ENCODE results near the gene HIVEP2. TPM values are rescaled to one million over a fixed set of nuclear protein-coding genes. Genes with fewer than 3 reads are reported as not detected.

Gene HIVEP2
- total and polyA plus RNA-seq, 2 of the 4 experiments (the other 2 are of a cell fraction) = 4.3 to 11.3 TPM

GRCh38 chr6:142827369-142827768, 117.6 kb downstream of the HIVEP2 start:
- ChIA-PET POLR2A (ENCODE audit: unreplicated experiment) (no interaction called here), CTCF (interaction anchor here (0.5 kb wide), 1 partner anchor 1576 kb away, joined by 3 read pairs; no protein-coding TSS in a partner anchor)
- no peaks in the 10 kb centered on the region for H4K20me1 ChIP-seq (ENCODE audit: insufficient read depth, low read length)
- H3K4me2 ChIP-seq (ENCODE audit: low read depth, low read length) = no peak overlapping the region
- H3K4me3 ChIP-seq (ENCODE audit: insufficient read depth, low read depth, low read length) = no peak overlapping the region
- no peak overlapping the region for H3K14ac ChIP-seq (replicated peaks; ENCODE audit: low read depth, low read length)
- H3K23ac ChIP-seq (ENCODE audit: low read depth, low read length) = no peak overlapping the region
- H4K5ac ChIP-seq (ENCODE audit: low read depth, low read length) = no peak overlapping the region
- DNase-seq (no peak), ATAC-seq (ENCODE audit: low read depth) (no peak)
- H4K91ac ChIP-seq (ENCODE audit: insufficient read depth, low read depth, low read length) = no peak overlapping the region
- no peaks in the 10 kb centered on the region for H3K27me3 ChIP-seq (ENCODE audit: control insufficient read depth, insufficient read depth, low read length)
- no peak overlapping the region for H3K56ac ChIP-seq (ENCODE audit: extremely low read depth, insufficient read depth, low read length)
- H2AFZ ChIP-seq (replicated peaks; ENCODE audit: low read length, poor library complexity) = no peak overlapping the region
- no peak overlapping the region for H2BK20ac ChIP-seq (ENCODE audit: low read depth, low read length)
- dilution Hi-C loops (cut with HindIII; ENCODE audit: low sequenced_read_pairs, unreplicated experiment) = no loop called here
- peaks cover 4% of the 10 kb centered on the region; the same call in 1 of the 2 replicates for H3K4me1 ChIP-seq (ENCODE audit: control insufficient read depth, insufficient read depth, low read length)
- intact Hi-C loops (cut with micrococcal nuclease) = no loop called here
- no peak overlapping the region for H3K27ac ChIP-seq (ENCODE audit: insufficient read depth, low read length)
- no peak overlapping the region for H3K9ac ChIP-seq (ENCODE audit: low read depth, low read length)
- no peak overlapping the region for H2AK5ac ChIP-seq (ENCODE audit: low read depth, low read length)
- H2BK120ac ChIP-seq (ENCODE audit: low read depth, low read length) = no peak overlapping the region
- in situ Hi-C loops (cut with MboI; ENCODE audit: low sequenced_read_pairs) = no loop called here
- H3K4ac ChIP-seq (ENCODE audit: low read depth, low read length) = no peak overlapping the region
- no TSS peak for BruUV-seq (replicated peaks)
- WGBS, 2 experiments (ENCODE audit: extremely low coverage in 2 of 2, insufficient read length in 1 of 2) = no CpG with 5 or more reads among the region's 7 CpGs
- H3K79me1 ChIP-seq (ENCODE audit: low read depth in 1 of 2, low read length in 2 of 2) = peaks cover 13 to 52% of the 10 kb centered on the region in 2 experiments
- H2AK9ac ChIP-seq (replicated peaks; ENCODE audit: low read depth, low read length, poor library complexity) = no peak overlapping the region
- H3K9me3 ChIP-seq (ENCODE audit: control insufficient read depth, insufficient read depth, low read length) = no peaks in the 10 kb centered on the region
- H3K9me1 ChIP-seq (ENCODE audit: insufficient read depth, low read length) = peaks cover 8% of the 10 kb centered on the region
- H3K18ac ChIP-seq (ENCODE audit: low read depth, low read length) = no peak overlapping the region
- TF ChIP-seq USF2 (IDR thresholded peaks at IDR 0.05; ENCODE audit: low read depth, low read length) (no peak), MAFK (IDR thresholded peaks at IDR 0.05; ENCODE audit: low read depth, low read length) (no peak), CEBPB (IDR thresholded peaks at IDR 0.05; ENCODE audit: low read depth, low read length) (no peak), BHLHE40 (IDR thresholded peaks at IDR 0.05; ENCODE audit: low read depth, low read length) (no peak), FOS (IDR thresholded peaks at IDR 0.05; ENCODE audit: low read depth, low read length) (no peak), NFE2L2 (IDR thresholded peaks at IDR 0.05; ENCODE audit: low read depth, low read length) (no peak), CHD1 (IDR thresholded peaks at IDR 0.05; ENCODE audit: low read depth, low read length) (no peak), SMC3 (IDR thresholded peaks at IDR 0.05; ENCODE audit: low read depth, low read length) (no peak), ELK1 (IDR thresholded peaks at IDR 0.05; ENCODE audit: borderline replicate concordance, low read depth, low read length) (no peak), MXI1 (IDR thresholded peaks at IDR 0.05; ENCODE audit: borderline replicate concordance, low read depth, low read length) (no peak), RFX5 (IDR thresholded peaks at IDR 0.05; ENCODE audit: low read depth, low read length) (no peak), RCOR1 (IDR thresholded peaks at IDR 0.05; ENCODE audit: insufficient replicate concordance, low read length) (no peak), POLR2A (IDR thresholded peaks at IDR 0.05; ENCODE audit: low read depth, low read length) (no peak), MAZ (IDR thresholded peaks at IDR 0.05; ENCODE audit: borderline replicate concordance, low read depth, low read length) (no peak)
- H4K8ac ChIP-seq (ENCODE audit: low read depth in 2 of 2, low read length in 2 of 2) = no peak overlapping the region
- H3K36me3 ChIP-seq (ENCODE audit: control insufficient read depth, insufficient read depth, low read length) = peaks cover 2% of the 10 kb centered on the region; the same call in 1 of the 2 replicates
- H2BK5ac ChIP-seq (ENCODE audit: low read depth, low read length, poor library complexity, severe bottlenecking) = no peak overlapping the region
- H2BK15ac ChIP-seq (ENCODE audit: low read depth, low read length) = no peak overlapping the region
